ENCODE data around the gene MCM3AP. TPM values are rescaled to one million over a fixed set of nuclear protein-coding genes. Genes with fewer than 3 reads are reported as not detected.
A peak's percentile ranks its signal among the peaks of the same experiment; 100 is the strongest.
"Not testable (repeated sequence)": the region's sequence is repeated elsewhere in the genome, so short reads cannot be mapped to it uniquely, and the experiment has no call there.

The MCM3AP gene
- total RNA-seq, 1 experiment from 2014 or later = 115 TPM

GRCh38 chr21:46311568-46311967 lies 26.2 kb upstream of the MCM3AP start:
- DNase-seq (ENCODE audit: low spot score) = no peak

GRCh38 chr21:46310260-46310659 lies 24.8 kb upstream of the MCM3AP start:
- DNase-seq (ENCODE audit: low spot score) = not testable (repeated sequence)

- DNase-seq (ENCODE audit: low spot score) = no peak
Measured at GRCh38 chr21:46308431-46308830, 23.0 kb upstream of the MCM3AP start.

DNA sequence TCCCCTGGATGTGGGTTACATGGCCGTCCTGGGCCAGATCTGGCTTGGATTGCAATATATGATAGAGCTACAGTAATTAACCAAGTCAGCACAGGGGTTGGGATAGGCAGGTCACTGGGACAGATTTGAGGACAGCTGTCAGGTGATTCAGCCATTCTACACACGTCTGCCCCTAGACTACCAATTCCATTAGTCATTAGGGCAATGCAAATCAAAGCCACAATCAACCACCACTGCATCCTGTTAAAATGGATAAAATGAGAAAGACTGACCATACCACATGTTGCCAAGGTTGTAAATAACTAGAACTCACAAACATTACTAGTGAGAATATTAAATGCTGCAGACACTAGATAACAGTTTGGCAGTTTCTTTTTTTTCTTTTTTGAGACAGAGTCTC lies 22.2 kb upstream of the MCM3AP start:
- no peak for DNase-seq (ENCODE audit: low spot score)

DNA sequence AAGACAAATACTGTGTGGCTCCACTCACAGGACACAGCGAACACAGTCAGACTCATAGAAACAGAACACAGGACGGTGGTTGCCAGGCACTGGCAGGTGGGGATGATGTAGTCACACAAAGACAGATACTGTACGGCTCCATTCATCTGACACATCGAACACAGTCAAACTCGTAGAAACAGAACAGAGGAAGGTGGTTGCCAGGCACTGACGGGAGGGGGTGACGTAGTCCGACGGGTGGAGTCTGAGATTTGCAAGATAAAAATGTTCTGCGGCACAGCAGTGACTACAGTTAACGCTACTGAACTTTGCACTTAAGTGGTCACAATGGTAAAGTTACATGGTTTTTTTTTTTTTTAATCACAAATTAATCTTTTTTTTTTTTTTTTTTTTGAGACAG lies 19.5 kb upstream of the MCM3AP start:
- no peak for DNase-seq (ENCODE audit: low spot score)

- no peak for DNase-seq (ENCODE audit: low spot score)
Measured at GRCh38 chr21:46304437-46304836, 19.0 kb upstream of the MCM3AP start.

- DNase-seq (ENCODE audit: low spot score) = no peak
Measured at GRCh38 chr21:46301759-46302158, 16.3 kb upstream of the MCM3AP start.

DNA sequence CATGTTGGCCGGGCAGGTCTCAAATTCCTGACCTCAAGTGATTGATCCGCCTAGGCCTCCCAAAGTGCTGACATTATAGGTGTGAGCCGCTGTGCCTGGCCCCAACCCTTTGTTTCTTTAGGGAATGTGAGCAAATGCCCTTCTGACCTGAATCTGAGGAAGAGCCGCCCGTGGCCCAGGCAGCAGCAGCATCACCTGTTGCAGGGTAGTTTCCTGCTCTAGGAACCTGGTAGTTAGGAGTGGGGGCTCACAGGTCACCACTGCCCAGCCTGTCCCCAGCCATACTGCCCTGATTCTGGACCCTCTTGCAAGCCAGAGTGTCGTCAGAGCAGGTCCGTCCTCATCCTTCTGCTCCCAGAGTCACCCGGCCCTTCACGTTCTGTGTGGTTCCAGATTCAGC lies 13.8 kb upstream of the MCM3AP start:
- DNase-seq (ENCODE audit: low spot score) = no peak

DNA sequence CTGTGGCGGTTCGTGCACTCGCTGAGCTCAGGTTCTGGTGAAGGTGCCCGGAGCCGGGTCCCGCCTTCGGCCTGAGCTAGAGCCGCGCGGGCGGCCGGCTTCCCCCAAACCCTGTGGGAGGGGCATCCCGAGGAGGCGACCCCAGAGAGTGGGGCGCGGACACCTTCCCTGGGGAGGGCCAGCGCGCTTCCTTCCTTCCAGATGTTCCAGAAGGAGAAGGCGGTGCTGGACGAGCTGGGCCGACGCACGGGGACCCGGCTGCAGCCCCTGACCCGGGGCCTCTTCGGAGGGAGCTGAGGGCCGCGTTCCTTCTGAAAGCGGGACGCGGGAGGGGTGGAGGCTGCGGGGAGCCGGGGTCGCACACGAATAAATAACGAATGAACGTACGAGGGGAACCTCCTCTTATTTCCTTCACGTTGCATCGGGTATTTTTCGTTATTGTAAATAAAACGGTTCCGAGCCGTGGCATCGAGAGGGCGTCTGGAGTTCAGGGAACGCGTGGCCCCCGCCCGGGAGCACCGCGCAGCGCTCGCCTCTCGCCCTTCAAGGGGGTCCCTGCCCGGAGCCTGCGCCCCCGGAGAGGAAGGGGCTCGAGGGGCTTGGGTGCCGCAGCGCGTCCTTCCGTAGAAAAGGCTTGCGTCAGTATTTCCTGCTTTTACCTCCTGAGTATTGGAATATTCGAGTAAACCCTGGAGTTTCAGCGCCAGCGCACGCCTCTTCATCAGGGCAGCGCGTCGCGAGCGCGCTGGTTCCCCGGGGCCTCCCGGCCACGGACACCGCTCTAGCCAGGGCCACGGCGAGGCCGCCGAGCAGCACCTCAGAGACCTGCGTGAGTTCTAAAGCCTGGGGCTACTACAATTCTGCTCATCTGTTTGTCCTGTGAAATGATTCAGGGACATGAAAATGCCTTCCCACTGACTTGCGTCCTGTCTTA lies 12.2 kb upstream of the MCM3AP start:
- DNase-seq (ENCODE audit: low spot score) = no peak

DNA sequence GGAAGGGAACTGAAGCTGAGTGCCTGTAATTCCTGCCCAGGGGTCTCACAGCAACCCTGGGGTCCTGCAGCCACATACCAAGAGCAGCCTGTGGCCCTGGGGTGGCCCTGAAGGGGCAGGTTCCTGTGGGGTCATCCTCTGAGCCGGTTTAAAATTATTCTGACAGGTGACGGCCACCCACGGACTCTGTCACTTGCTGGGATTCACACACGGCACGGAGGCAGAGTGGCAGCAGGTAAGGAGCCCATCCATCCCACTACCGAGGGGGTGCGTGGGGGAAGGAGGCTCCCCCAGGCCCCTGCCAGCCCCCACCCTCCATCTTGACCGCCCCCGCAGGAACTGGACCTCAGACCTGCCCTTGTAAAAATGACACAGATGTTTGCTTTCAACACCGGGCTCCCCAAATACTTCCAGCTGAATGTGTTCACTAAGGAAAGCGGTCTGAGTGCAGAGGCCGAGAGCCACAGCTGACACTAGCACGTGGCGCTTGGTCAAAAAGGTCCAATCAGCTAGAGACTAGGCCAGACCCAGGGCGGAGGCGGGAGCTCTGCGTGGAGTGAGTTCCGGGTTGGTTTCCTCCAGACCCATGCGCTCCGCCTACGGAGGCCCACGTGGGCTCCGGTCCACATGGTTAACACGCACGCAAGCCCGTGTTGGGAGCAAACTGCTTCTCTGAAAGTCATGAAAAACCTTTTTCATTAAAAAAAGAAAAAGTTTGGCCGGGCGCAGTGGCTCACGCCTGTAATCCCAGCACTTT lies 10.8 kb upstream of the MCM3AP start:
- DNase-seq (ENCODE audit: low spot score) = no peak

GRCh38 chr21:46295177-46295770 lies 9.9 kb upstream of the MCM3AP start:
- no peak for DNase-seq (ENCODE audit: low spot score)

DNA sequence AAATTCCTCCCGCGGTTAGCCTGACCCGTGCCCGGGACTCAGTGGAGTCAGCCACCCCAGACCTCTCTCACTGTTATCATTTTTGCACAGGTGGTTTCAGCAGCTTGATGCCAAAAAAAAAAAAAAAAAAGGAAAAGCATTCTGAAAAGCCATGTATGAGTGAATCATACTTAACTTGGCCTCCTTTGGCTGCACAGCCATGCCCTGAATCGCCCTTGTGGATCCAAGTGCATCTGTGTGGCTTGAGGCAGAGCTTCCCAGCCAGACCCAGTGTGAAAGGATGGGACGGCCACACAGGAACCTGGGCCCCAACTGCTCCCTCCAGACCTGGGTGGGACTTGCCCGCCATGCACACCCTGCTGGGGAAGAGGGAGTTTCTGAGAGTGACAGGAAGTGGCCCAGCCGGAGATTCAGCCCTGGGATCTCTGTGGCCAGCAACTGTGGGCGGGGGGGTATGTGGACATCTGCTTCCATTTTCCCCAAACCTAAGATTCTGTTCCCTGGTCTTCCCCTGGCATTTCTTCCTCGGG lies 9.3 kb upstream of the MCM3AP start:
- no peak for DNase-seq (ENCODE audit: low spot score)

- DNase-seq (ENCODE audit: low spot score) = no peak
Measured at GRCh38 chr21:46291561-46291960, 6.2 kb upstream of the MCM3AP start.

DNA sequence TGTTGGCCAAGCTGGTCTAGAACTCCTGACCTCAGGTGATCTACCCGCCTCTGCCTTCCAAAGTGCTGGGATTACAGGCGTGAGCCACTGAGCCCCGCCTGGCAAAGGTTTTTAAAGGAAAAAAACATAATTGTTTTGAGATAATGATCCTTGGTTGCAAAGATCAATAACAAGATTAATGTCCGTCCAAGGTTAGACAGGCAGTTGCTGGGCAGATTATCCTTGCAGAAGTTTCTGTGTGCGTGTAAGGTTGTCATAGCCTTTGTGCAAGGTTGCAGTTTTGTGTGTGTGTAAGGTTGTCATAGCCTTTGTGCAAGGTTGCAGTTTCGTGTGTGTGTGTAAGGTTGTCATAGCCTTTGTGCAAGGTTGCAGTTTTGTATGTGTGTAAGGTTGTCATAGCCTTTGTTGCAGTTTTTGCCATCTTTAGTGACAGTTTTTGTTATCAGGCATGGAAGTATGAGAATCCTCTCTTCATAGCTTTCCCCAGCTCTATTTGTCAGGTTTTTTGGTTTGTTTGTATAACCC lies 4.3 kb upstream of the MCM3AP start:
- no peak for DNase-seq (ENCODE audit: low spot score)

- no peak for DNase-seq (ENCODE audit: low spot score)
Measured at GRCh38 chr21:46287541-46287940, 2.1 kb upstream of the MCM3AP start.

GRCh38 chr21:46286648-46287002 lies 1.2 kb upstream of the MCM3AP start:
- peak; percentile 68 for DNase-seq (ENCODE audit: low spot score)

DNA sequence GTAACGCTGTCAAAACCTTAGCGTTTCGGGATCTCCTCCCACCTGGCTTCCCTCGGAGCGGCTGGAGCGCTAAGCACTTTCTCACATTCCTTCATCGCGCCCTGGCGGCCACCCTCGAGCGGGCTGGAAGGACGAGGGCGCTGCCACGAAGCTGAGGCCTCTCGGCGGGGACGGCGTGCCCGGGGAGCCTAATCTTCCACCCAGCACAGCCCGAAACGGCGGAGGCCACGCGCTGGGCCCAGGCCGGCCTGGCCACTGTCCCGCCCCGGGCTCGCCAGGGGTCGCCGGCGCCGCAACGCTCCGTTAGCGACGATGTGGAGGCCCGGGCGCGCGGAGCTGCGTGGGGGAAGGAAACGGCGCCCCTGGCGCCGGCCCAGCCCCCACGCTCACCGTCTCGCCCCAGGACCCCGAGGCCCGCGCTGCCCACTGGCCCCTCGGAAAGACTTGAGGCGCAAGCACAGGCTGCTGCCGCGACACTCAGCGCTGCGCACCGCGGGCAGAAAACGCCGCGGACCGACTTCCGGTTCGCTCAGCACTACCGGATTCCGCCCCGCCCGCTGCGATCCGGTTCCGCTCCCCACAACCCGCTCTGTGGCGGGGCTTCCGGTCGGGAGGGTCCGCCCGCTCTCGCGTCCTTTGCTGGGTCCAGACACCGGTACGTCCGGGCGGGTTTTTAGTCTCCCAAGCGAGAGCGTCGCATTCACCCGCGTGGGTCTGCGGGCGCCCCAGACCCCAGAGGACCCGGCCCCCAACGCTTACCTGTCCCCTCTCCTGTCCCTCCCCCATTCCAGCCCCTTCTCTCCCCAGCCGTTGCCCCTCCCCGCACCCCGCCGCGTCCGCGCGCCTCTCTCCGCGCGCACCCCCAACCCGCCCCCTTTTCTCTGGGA lies 593 bp upstream of the MCM3AP start, which contains the start of gene YBEY:
TSS of gene YBEY (plus strand) at position 582 of the 887 bp plus-strand sequence. CDS start 572 bp downstream, outside the sequence.
- DNase-seq (ENCODE audit: low spot score) = peak; percentile 87

DNA sequence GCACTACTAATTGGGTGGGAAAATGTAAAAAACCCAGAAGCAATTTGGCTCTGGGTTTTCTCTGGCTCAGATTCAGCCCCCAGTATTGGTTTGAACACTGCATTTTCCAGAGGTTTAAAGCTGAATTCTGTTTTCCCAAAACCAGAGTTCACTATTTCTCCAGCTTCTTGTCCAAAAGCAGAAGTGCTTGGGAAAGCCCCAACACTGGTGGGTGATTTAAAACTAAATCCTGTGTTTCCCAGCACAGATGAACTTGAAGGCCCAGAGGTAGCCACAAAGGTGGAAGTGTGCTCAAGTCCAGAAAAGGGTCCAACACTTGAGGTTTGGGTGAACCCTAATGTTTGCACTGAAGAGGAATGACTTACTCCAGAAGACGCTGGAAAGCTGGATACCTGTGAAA lies 678 bp downstream of the MCM3AP start:
- DNase-seq (ENCODE audit: low spot score) = no peak

DNA sequence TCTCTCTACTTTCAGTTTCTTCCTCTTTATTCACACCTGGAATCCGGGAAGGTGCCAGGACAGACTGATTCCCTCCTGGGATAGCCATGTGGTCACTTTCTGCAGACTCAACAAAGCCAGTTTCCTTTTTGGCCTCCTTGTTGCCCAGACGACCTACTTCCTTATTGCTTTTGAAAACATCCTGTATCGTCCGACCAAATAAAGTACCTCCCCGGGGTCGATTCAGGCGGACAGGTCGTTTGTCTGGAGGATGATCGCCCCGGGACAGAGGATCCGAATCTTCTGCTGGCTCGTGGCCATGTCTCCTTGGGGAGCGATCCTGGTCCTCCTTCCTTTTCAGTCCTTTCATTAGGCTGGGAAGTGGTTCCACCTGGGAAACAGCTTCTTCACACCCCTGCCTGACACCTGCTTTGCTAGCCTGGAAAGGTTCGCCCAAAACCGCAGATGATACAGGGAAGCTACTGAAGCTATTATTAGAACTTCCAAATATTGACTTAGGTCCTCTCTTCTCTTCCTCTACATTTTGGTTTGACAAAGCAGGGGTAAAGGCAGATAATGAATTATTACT lies 1.2 kb downstream of the MCM3AP start:
- DNase-seq (ENCODE audit: low spot score) = peak; percentile 62

DNA sequence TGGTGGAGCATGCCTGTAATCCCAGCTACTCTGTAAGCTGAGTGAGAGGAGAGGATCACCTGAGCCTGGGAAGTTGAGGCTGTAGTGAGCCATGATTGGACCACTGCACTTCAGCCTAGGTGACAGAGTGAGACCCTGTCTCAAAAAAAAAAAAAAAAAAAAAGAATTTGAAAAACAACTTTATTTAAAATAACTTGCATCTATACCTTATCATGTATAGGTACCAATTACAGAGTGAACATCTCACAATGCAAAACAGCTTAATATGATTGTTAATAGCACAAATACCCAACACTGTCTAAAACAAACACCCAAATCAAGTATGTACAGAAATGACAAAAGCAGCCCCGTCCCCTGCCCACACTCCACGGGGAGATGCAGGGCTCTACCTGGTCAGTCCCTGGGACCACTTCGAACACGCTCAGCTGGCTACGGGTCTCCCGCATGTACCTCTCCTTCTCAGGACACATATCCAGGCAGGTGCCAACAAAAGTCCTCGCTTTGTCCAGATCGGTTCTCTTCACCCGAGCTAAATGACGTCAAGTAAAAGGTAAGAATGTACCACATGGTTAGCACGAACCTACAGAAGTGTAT lies 10.5 kb downstream of the MCM3AP start:
- DNase-seq (ENCODE audit: low spot score) = no peak

Measured in HT-29 (cell line).